GM18519 (cell line): Measurements from ENCODE around the gene DNASE1.
"Not testable (repeated sequence)": the region's sequence is repeated elsewhere in the genome, so short reads cannot be mapped to it uniquely, and the experiment has no call there.

Source experiments
- ATAC-seq: cut with Tn5 transposase; IDR thresholded peaks from one replicate; pipeline ENCODE4 v1.9.1; 2021; ENCODE audit warnings: mild to moderate bottlenecking, moderate library complexity; ENCODE audit not compliant: unreplicated experiment, low FRiP score

The DNASE1 gene, protein sequence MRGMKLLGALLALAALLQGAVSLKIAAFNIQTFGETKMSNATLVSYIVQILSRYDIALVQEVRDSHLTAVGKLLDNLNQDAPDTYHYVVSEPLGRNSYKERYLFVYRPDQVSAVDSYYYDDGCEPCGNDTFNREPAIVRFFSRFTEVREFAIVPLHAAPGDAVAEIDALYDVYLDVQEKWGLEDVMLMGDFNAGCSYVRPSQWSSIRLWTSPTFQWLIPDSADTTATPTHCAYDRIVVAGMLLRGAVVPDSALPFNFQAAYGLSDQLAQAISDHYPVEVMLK

DNA sequence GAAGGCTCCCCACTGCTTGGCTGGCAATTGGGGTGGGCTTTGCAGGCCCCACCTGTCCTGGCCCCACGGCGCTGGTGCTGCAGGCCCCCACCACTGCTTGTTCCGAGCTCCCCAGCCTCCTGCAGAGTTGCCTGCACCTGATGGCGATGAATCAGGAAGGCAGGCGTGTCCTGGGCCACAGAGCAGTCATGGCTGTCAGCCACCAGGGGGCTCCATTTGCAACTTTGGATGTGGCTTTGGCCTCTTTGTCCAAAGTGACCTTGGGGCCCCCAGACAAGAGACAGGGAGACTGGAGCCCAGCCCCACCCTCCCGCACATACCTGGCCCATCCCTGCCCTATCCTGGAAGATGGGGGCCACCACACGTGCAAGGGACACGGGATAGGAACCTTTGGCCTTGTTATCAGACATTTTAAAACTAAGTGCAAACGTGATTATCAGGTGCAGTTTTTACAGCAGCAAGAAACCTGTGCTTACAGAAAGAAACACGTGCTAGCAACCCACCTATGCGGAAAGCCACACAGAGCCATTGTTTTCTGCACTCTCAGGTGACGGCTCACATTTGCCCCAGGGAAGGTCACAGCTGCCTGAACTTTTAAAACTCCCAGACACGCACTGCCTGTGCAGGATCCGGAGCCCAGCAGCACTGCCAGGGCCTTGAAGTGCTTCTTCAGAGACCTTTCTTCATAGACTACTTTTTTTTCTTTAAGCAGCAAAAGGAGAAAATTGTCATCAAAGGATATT, at the start of gene DNASE1:
TSS of gene DNASE1 (plus strand) at position 443 of the 743 bp plus-strand sequence. CDS start 683 bp downstream, outside the sequence.
- no peak for ATAC-seq

DNA sequence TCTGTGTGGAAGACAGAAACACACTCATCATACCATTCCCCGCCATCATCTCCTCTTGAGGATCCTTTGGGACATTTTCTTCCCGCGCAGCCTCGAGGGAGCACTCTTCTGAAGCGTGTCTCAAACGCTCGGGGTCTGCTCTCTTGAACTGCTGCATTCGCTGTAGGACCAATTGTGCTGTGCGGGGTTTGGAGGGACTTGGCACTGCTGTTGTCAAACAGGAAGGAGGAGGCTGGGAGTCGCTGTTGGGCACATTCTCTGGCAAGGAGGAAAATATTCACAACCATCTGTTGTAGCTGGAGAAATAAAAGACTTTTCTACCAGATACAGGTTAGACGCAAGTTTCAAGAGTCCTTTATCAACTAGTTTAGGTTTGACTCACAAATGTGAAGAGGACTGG, 48.0 kb upstream of the DNASE1 start:
- no peak for ATAC-seq

DNA sequence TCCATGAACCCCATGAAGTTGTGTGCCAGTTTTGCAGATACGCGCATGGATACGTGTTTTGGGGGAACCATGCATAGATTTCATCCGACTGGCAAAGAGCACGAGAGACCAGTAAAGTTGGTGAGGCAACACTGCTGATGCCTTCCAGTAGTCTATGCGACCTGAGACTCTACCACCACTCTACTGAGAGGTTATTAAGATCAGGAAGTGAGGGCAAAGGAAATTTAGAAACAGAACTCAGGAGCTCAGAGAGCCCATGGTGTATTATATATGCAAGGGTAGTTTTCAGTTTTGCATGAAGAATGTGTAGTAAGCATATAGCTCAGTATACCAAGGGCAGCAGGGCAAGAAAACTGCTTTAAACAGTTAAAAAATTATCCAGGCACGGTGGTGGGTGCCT, 47.3 kb upstream of the DNASE1 start:
- ATAC-seq, result no peak

DNA sequence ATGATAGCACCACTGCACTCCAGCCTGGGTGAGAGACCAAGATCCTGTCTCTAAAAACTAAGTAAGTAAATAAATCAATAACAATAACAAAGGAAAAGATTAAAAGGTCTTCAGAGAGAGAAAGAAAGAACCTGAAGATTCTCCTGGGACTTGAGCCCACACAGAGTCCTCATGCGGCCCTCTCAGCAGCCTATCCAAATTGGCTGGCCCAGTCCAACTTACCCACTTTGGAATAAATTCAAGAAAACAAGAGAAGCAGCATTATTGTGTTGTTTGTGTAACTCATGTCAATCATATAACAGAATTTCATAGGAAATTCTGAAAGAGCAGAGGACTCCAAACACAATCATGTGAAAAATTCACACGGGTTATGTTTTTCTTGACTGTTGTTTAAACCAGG, 46.9 kb upstream of the DNASE1 start:
- no peak for ATAC-seq

DNA sequence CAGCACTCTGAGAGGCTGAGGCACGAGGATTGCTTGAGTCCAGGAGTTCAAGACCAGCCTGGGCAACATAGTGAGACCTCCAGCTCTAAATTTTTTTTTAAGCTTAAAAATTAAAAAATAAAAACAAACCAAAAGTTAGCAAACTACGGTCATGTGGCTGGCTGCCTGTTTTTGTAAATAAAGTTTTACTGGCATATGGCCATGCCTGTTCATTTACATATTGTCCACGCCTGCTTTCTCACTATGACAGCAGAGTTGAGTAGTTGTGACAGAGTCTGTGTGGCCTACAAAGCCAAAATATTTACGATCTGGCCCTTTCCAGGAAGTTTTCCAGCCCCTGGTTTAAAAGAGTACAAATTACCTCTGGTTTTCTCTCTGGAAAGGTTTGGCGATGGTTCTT, 46.4 kb upstream of the DNASE1 start:
- no peak for ATAC-seq

DNA sequence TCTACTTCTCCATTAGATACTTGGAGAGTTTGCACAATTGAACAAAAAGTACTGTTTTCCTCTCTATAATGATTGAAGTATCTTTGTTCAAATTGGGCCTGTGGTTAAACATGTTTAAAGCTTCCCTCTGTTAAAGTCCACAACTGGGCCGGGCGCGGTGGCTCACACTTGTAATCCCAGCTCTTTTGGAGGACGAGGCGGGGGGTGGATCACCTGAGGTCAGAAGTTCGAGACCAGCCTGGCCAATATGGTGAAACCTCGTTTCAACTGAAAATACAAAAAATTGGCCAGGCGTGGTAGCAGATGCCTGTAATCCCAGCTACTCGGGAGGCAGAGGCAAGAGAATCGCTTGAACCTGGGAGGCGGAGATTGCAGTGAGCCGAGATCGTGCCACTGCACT, 45.5 kb upstream of the DNASE1 start:
- ATAC-seq, result not testable (repeated sequence)

DNA sequence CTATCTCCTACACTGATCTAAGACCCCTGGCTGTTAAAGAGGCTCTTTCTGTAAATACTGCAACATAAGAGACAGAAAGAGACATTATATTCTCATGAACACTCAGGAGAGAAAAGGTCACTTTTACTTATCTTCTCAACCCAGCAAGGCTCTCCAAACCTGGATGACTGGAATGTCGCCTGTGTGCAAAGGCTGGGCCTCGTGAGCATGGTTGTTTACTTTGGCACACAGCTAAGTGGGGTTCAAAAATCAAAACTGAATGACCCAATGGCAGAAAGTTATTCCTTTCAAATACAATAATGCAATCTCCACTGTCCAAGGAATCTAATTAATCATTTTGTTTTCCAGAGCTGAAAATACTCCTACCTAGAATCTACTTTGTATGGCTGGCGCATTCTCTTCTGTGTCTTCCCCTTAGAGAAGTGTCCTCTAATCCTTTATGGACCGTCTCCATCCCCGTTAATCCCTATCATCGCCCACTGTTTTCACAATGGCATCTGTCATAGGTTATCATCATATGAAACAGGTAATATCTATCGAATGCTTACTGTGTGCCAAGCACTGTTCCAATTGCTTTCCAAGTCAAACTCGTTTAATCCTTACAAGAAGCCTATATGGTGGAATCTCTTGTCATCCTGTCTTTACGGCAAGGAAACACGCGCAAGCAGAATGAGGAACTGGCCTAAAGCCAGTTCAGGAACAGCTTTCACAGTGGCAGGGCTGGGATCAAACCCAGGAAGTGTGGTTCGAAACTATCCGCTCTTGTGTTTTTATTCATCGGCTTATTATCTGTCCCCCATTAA, 44.4 kb upstream of the DNASE1 start:
- no peak for ATAC-seq

DNA sequence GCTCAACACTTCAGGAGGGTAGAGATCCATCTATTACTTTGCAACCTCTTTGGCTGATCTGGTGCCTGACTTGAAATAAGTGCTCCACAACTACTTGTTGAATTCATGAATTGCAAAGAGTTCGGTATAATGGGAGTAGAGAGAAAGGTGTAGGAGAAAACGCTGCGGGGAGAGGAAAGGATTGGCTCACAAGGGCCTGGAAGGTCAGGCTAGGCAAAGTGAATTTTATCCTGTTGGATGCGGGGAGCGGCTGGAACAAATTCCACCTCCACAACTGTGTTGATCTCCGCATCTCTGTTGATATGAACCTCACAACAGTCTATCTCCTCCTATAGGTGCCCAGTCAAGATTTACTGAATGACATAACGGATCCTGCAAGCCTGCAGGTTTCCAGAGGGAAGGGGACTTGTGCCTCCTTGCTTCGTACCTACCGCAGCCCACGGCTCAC, 43.8 kb upstream of the DNASE1 start:
- no peak for ATAC-seq

DNA sequence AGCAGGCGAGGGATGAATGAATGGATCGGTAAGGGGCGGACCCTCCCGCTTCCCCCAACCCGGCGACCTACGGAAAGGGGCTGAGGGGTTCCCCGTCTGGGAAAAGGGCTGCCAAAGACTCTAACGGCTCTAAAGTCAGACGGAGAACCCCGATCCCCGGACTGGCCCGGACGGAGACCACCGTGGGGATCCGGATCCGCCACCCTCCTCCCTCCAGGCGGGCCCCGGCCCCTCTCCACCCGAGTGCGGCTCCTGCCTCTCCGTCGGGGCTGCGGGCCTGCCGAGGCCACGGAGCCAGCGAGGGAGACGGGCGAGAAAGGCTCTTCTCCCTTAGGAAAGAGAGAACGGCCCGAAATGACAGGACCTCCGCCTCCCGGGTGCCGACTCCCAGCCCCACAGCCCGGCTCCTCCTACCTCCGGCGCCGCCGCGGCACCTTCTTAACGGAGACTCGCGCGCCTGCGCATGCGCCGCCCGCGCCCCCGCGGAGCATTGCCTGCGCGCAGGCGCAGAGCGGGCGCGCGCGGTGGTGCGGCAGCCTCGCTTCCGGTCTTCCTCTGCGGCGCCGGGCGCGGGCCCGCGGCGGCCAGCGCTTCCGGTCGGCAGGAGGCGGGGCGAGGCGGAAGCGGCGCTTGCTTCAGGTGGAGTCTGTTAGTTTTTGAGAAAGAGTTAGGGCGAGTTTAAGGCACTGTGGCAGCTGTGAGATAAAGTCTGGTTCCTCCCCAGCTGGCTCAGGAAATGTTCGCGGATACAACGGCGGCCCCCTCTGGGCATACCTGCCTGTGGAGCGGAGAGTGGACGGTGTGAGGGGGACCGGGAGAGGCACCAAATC, 43.1 kb upstream of the DNASE1 start, which contains the start of gene SLX4:
TSS of gene SLX4 (minus strand) at position 461 of the 830 bp plus-strand sequence. CDS start 2,642 bp downstream, outside the sequence.
- ATAC-seq, result peak; percentile 70

DNA sequence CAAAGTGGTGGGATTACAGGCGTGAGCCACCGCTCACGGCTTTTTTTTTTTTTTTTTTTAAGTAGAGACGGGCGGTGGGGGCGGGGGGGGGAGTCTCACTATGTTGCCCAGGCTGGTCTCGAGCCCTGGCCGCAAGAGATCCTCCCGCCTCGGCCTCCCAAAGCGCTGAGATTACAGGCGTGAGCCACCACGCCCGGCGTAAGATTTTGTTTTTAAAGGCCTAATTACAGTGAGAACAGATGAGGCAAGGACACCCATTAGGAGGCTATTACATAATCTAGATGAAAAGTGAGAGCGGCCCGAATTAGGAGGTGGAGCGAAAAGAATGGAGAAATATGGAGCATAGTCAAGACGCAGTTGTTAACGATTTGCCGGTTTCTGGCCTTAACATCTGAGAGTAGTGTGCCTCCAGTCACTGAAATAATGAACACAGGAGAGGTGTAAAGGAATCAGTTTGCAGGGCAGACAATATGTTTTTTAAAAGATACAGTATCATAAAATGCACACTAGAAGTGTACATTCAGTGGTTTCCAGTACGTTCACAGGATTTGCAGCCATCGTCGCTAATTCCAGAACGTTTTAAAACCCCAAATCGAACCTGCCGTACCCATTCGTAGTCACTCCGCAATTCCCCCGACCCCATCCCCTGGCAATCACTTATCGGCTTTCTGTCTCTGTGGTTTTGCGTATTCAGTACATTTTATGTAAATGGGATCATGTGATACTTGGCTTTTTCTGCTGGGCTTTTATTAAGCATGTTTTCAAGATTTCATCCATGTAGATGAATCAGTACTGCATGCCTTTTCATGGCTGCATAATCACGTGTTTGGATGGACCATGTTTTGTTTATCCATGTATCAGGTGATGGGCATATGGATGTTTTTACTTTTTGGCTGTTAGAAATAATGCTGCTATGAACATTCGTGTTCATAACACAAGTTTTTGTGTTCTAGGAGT, 41.7 kb upstream of the DNASE1 start:
- ATAC-seq, result no peak

DNA sequence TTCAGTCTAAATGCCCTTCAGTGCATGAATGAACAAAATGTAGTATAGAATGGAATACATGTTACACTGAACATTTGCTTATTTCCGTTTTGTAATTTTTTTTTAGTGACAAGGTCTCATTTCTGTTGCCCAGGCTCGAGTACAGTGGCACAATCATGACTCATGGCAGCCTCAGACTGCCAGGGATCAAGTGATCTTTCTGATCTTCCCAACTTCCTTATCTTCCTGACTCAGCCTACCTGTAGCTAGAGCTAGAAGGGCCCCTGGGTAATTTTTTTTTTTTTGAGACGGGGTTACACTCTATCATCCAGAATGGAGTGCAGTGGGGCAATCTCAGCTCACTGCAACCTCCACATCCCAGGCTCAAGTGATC, 35.7 kb upstream of the DNASE1 start:
- ATAC-seq, result no peak

DNA sequence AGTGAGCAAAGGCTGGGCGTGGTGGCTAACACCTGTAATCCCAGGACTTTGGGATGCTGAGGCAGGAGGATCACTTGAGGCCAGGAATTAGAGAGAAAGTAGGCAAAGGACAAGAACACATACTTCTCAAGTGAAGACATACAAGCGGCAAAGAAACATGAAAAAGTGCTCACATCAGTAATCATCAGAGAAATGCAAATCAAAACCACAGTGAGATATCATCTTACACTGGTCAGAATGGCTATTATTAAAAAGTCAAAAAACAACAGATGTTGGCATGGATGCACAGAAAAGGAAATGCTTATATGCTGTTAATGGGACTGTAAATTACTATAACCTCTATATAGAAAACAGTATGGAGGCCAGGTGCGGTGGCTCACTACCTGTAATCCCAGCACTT, 30.8 kb upstream of the DNASE1 start:
- no peak for ATAC-seq

DNA sequence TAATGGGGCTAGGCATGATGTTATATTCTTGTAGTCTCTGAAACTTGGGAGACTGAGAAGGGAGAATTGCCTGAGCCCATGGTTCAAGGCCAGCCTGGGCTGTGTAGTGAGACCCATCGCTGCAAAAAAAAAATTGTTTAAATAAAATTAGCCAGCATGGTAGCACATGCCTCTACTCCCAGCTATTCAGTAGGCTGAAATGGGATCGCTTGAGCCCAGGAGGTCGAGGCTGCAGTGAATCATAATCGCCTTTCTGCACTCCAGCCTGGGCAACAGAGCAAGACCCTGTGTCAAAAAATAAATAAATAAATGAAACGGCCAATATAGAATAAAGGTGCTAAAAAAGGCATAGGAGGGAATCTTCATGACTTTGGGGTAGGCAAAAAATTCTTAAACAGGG, 29.2 kb upstream of the DNASE1 start:
- no peak for ATAC-seq

DNA sequence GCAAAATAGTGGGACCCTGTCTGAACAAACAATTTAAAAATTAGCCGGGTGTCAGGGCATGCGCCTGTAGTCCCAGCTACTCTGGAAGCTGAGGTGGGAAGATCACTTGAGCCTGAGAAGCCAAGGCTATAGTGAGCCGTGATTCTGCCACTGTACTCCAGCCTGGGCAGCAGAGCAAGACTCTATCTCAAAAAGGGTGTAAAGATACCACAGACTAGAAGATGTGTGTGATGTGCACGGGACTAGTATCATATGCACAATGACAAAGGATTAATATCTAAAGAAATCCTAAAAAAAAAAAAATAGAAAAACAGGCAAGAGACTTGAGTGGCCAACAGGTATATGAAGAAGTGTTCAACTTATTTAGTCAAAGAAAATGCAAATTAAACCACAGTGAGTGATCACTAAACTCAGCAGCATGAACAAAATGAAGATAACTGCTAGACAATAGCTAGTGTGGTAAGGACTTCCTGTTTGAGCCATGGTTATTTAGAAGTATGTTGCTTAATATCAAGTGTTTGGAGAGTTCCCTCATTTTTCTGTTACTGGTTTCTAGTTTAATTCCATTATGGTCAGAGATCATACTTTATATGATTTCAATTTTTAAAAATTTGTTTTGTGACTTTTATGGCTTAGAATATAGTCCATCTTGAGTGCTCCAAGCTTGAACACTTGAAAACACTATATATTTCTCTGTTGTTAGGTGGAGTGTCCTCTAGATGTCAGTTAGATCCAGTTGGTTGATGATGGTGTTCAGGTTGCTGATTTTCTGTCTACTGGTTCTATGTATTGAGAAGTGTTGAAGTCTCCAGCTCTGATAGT, 28.4 kb upstream of the DNASE1 start:
- ATAC-seq, result no peak

DNA sequence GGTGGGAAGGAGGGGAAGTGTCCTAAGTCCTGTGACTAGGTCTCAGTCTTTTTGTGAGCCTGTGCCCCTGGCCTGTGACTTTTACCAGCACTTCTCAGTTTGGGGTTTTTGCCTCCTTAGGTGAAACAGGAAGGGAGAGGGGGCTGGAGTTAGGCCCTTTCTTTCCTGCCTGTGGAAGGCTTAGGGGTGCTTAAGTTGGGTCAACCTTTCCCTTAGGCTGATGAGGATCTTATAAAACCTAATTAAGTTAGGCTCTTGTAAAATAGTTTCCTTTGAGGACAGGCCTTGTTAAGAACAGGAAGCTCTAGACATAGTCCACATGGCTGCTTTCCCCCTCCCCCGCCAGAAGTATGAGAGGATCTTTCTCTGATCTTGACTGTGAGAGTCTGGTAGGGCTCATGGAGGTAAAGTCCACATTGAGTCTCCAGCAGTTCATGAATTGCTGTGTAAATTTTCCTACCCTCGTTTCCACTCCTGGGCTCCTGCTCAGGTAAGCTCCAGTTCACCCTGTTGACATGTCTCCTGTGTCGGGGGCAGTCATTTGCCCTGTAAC, 17.0 kb upstream of the DNASE1 start:
- ATAC-seq, result no peak

DNA sequence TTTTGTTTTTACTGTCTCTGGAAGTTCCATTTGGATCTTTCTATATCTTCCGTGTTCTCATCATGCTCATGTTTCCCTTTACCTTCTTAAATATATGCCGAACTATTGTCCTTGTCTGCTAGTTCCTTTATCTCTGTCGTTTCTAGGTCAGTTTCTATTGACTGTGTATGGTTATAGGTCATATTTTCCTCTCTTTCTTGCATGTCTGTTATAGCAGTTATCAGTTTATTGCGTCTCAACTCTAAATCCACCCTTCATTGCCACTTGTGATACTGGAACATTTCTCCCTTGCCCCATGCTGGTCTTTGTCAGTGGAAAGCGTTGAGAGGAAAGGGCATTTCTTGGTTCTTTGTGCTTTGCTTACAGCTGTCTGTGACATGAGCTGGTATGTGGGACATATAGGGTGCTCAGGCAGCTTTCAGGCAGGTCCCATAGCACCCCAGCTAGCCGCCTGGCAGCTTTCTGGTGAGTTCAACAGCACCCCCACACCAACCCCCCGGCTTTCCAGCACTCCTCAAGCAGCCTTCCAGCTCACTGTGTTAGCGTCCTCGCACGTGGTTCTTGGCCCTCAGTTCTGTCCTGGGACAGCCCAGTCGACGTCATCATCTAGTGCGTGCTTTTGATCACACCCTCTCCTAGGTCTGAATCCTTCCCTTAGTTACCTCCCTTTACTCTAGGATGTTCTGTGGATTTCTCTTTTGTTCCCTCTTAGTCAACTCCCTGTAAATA, 15.4 kb upstream of the DNASE1 start:
- ATAC-seq, result no peak

DNA sequence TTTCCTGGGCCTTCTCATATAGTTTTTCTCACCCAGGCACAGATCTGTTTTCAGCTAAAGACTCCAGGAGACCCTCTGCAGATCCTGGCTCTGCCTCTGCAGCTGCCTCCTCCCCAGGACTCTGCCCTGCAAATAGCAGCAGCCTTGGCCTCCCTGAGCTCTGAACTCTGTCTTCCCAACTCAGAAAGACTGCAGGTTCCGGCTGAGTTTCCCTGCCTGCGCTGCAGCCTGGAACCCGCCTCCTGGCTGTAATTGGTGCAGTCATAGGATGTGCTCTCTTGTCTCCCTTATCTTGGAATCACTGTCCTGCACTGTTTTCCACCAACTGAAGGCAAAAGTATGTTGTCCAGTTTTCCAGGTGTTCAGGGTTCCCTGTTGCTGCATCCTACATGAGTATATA, 14.3 kb upstream of the DNASE1 start:
- ATAC-seq, result no peak
